OCI-M2 (cell line): Measurements from ENCODE around the gene SPTLC2.
"Not testable (repeated sequence)": the region's sequence is repeated elsewhere in the genome, so short reads cannot be mapped to it uniquely, and the experiment has no call there.

Experiments used
- DNase-seq: peaks from one replicate; lab custom pipeline; 2025; ENCODE audit not compliant: unreplicated experiment; lab: John Stamatoyannopoulos, UW

Gene SPTLC2

GRCh38 chr14:77554207-77554606 is 62.2 kb downstream of the SPTLC2 start:
- DNase-seq, result no peak

GRCh38 chr14:77549451-77549850 is 67.0 kb downstream of the SPTLC2 start:
- no peak for DNase-seq

- no peak for DNase-seq
Observed at GRCh38 chr14:77547512-77548180, 68.8 kb downstream of the SPTLC2 start.

- DNase-seq, result not testable (repeated sequence)
Observed at GRCh38 chr14:77545171-77545570, 71.3 kb downstream of the SPTLC2 start.

- DNase-seq, result no peak
Observed at GRCh38 chr14:77544571-77544970, 71.9 kb downstream of the SPTLC2 start.

- DNase-seq, result no peak
Observed at GRCh38 chr14:77543637-77544334, 72.7 kb downstream of the SPTLC2 start.

- DNase-seq, result no peak
Observed at GRCh38 chr14:77543240-77543551, 73.2 kb downstream of the SPTLC2 start.

GRCh38 chr14:77542421-77543239 is 73.8 kb downstream of the SPTLC2 start:
- DNase-seq, result no peak

- DNase-seq, result no peak
Observed at GRCh38 chr14:77541905-77542304, 74.5 kb downstream of the SPTLC2 start.

GRCh38 chr14:77536951-77537350 is 79.5 kb downstream of the SPTLC2 start:
- not testable (repeated sequence) for DNase-seq

- DNase-seq, result no peak
Observed at GRCh38 chr14:77531071-77531470, 85.4 kb downstream of the SPTLC2 start.

GRCh38 chr14:77529963-77530362 is 86.5 kb downstream of the SPTLC2 start:
- DNase-seq, result no peak

GRCh38 chr14:77529213-77529612 is 87.2 kb downstream of the SPTLC2 start:
- no peak for DNase-seq

GRCh38 chr14:77528701-77529100 is 87.7 kb downstream of the SPTLC2 start:
- DNase-seq, result not testable (repeated sequence)

- no peak for DNase-seq
Observed at GRCh38 chr14:77526266-77526665, 90.2 kb downstream of the SPTLC2 start.

- DNase-seq, result no peak
Observed at GRCh38 chr14:77524536-77524935, 91.9 kb downstream of the SPTLC2 start.

GRCh38 chr14:77523109-77523508 is 93.3 kb downstream of the SPTLC2 start:
- DNase-seq, result no peak

- no peak for DNase-seq
Observed at GRCh38 chr14:77520555-77520954, 95.9 kb downstream of the SPTLC2 start.

- DNase-seq, result no peak
Observed at GRCh38 chr14:77516126-77516525, 100.3 kb downstream of the SPTLC2 start.

- DNase-seq, result no peak
Observed at GRCh38 chr14:77511486-77512162, 104.8 kb downstream of the SPTLC2 start.

GRCh38 chr14:77509366-77509765 is 107.1 kb downstream of the SPTLC2 start:
- DNase-seq, result no peak
